Amniotic epithelial cell (primary cell): ENCODE results near the gene MITD1.
"Not testable (repeated sequence)": the region's sequence is repeated elsewhere in the genome, so short reads cannot be mapped to it uniquely, and the experiment has no call there.

Experiments
- DNase-seq: peaks from one replicate; pipeline ENCODE4 v3.0.0-alpha.2; 2010; ENCODE audit warnings: low read depth

MITD1 gene

GRCh38 chr2:99180755-99181623 is at the start of gene MITD1, which contains the start of gene MRPL30:
Gene MITD1, minus strand, starts transcription at chr2:99181058. Its CDS starts 77 bp downstream, at chr2:99180981.
Gene MRPL30, plus strand, starts transcription at chr2:99181184. Its CDS starts 5,020 bp downstream, at chr2:99186204.
- peak; percentile 96 for DNase-seq

- no peak for DNase-seq
Observed at GRCh38 chr2:99217929-99218501, 37.2 kb upstream of the MITD1 start.

- no peak for DNase-seq
Observed at GRCh38 chr2:99216096-99216495, 35.2 kb upstream of the MITD1 start.

GRCh38 chr2:99205491-99205890 is 24.6 kb upstream of the MITD1 start:
- DNase-seq: no peak

GRCh38 chr2:99201959-99202678 is 21.3 kb upstream of the MITD1 start:
- no peak for DNase-seq

- DNase-seq: no peak
Observed at GRCh38 chr2:99200076-99200800, 19.4 kb upstream of the MITD1 start.

- no peak for DNase-seq
Observed at GRCh38 chr2:99198103-99198841, 17.4 kb upstream of the MITD1 start.

- not testable (repeated sequence) for DNase-seq
Observed at GRCh38 chr2:99192364-99192763, 11.5 kb upstream of the MITD1 start.

- DNase-seq: no peak
Observed at GRCh38 chr2:99190548-99190947, 9.7 kb upstream of the MITD1 start.

GRCh38 chr2:99188357-99188756 is 7.5 kb upstream of the MITD1 start:
- no peak for DNase-seq

- no peak for DNase-seq
Observed at GRCh38 chr2:99187011-99187410, 6.2 kb upstream of the MITD1 start.

GRCh38 chr2:99184811-99185210 is 4.0 kb upstream of the MITD1 start:
- no peak for DNase-seq

GRCh38 chr2:99183025-99183424 is 2.2 kb upstream of the MITD1 start:
- no peak for DNase-seq

- no peak for DNase-seq
Observed at GRCh38 chr2:99181624-99182000, 754 bp upstream of the MITD1 start.

- DNase-seq: no peak
Observed at GRCh38 chr2:99171377-99172140, 9.3 kb downstream of the MITD1 start.

- DNase-seq: no peak
Observed at GRCh38 chr2:99169534-99169933, 11.3 kb downstream of the MITD1 start.

GRCh38 chr2:99166218-99166617 is 14.6 kb downstream of the MITD1 start:
- DNase-seq: no peak

GRCh38 chr2:99159594-99159993 is 21.3 kb downstream of the MITD1 start:
- DNase-seq: no peak

- DNase-seq: no peak
Observed at GRCh38 chr2:99158599-99158998, 22.3 kb downstream of the MITD1 start.

- DNase-seq: no peak
Observed at GRCh38 chr2:99156891-99157290, 24.0 kb downstream of the MITD1 start.
